ENCODE measurements around the gene RTF1. TPM values are rescaled to one million over a fixed set of nuclear protein-coding genes. Genes with fewer than 3 reads are reported as not detected.

Gene RTF1
- polyA plus RNA-seq, 2 of the 4 experiments (the other 2 are of a cell fraction) = 21.1 to 22.8 TPM

GRCh38 chr15:41502795-41503668, 86.1 kb downstream of the RTF1 start:
- no peaks in the 10 kb centered on the region for H3K4me1 ChIP-seq
- H3K27ac ChIP-seq = no peak overlapping the region
- ATAC-seq = no peak
- TF ChIP-seq RFX5 (IDR thresholded peaks at IDR 0.05) = no peak
- TF ChIP-seq HOXB13 (CRISPR knock-in tag; IDR thresholded peaks at IDR 0.05; ENCODE audit: low read depth) = no peak
- TF ChIP-seq POLR2AphosphoS2 (conservative IDR thresholded peaks at IDR 0.05; ENCODE audit: low read length) = no peak
- no peak for TF ChIP-seq FOXS1 (CRISPR knock-in tag; IDR thresholded peaks at IDR 0.05)
- no peak for TF ChIP-seq CBX8 (IDR thresholded peaks at IDR 0.05)
- no peak for TF ChIP-seq EP300 (IDR thresholded peaks at IDR 0.05)
- no peak for TF ChIP-seq BCL3 (IDR thresholded peaks at IDR 0.05)
- no peak for TF ChIP-seq RAD21 (conservative IDR thresholded peaks at IDR 0.05 in 1 of 2, IDR thresholded peaks at IDR 0.05 in 1 of 2)
- no peak for TF ChIP-seq HOXA7 (CRISPR knock-in tag; IDR thresholded peaks at IDR 0.05)
- no peak for TF ChIP-seq EHF (CRISPR knock-in tag; IDR thresholded peaks at IDR 0.05)
- TF ChIP-seq POLR2A (IDR thresholded peaks at IDR 0.05; ENCODE audit: low read length) = no peak
- TF ChIP-seq TFCP2L1 (CRISPR knock-in tag; IDR thresholded peaks at IDR 0.05) = no peak
- CTCF ChIA-PET = no interaction called here
- DNase-seq (ENCODE audit: low read depth in 1 of 2, low spot score in 1 of 2) = no peak
- POLR2A ChIA-PET = no interaction called here
- 88% methylated on average over 17 of the region's 54 CpGs for WGBS (ENCODE audit: missing lambda C conversion rate)
- H3K9me3 ChIP-seq = no peaks in the 10 kb centered on the region
- H3K4me3 ChIP-seq = no peak overlapping the region
- no peak overlapping the region for H3K4me2 ChIP-seq
- no peak for FAIRE-seq

GRCh38 chr15:41503669-41504010, 86.7 kb downstream of the RTF1 start:
- ATAC-seq (no peak), FAIRE-seq (no peak), DNase-seq (ENCODE audit: low read depth in 1 of 2, low spot score in 1 of 2) (no peak)
- Histone ChIP-seq H3K4me1 (no peaks in the 10 kb centered on the region), H3K4me3 (no peak overlapping the region), H3K27ac (no peak overlapping the region), H3K4me2 (no peak overlapping the region), H3K9me3 (no peaks in the 10 kb centered on the region)
- ChIA-PET POLR2A (no interaction called here), CTCF (interaction anchor here (0.6 kb wide), 1 partner anchor 95 kb away, joined by 3 read pairs; no protein-coding TSS in a partner anchor)
- 56% methylated on average over 4 of the region's 5 CpGs for WGBS (ENCODE audit: missing lambda C conversion rate)
- TF ChIP-seq BHLHE40 (IDR thresholded peaks at IDR 0.05; ENCODE audit: low read depth, low read length) = no peak
- TF ChIP-seq HOXB5 (CRISPR knock-in tag; IDR thresholded peaks at IDR 0.05) = no peak
- no peak for TF ChIP-seq HDAC2 (IDR thresholded peaks at IDR 0.05)
- TF ChIP-seq TFCP2L1 (CRISPR knock-in tag; IDR thresholded peaks at IDR 0.05) = no peak

- 0 out of 6 replicates have a peak, but pooled peaks of 1 of the 2 experiments have one; percentile 25 for ATAC-seq
- POLR2A ChIA-PET = no interaction called here
- TF ChIP-seq HES2 (IDR thresholded peaks at IDR 0.05) (no peak), GATA3 (IDR thresholded peaks at IDR 0.05; ENCODE audit: borderline replicate concordance) (no peak), CBX8 (IDR thresholded peaks at IDR 0.05) (no peak), RAD21 (conservative IDR thresholded peaks at IDR 0.05 in 1 of 2, IDR thresholded peaks at IDR 0.05 in 1 of 2) (no peak), ZNF302 (CRISPR knock-in tag; IDR thresholded peaks at IDR 0.05) (no peak), E2F6 (IDR thresholded peaks at IDR 0.05; ENCODE audit: borderline replicate concordance, low read depth) (no peak), ZFP36 (IDR thresholded peaks at IDR 0.05; ENCODE audit: borderline replicate concordance, partially characterized antibody) (no peak), SMC3 (IDR thresholded peaks at IDR 0.05) (no peak), POLR2AphosphoS2 (conservative IDR thresholded peaks at IDR 0.05; ENCODE audit: low read length) (no peak), FOSB (CRISPR knock-in tag; IDR thresholded peaks at IDR 0.05) (no peak), RFX5 (IDR thresholded peaks at IDR 0.05) (no peak)
- Histone ChIP-seq H3K4me2 (no peak overlapping the region), H3K27ac (no peak overlapping the region), H3K4me1 (no peaks in the 10 kb centered on the region), H3K4me3 (no peak overlapping the region), H3K9me3 (no peaks in the 10 kb centered on the region)
- no peak for FAIRE-seq
- WGBS (ENCODE audit: missing lambda C conversion rate) = 97% methylated on average over 6 of the region's 13 CpGs
- CTCF ChIA-PET = no interaction called here
- no peak for DNase-seq (ENCODE audit: low read depth in 1 of 2, low spot score in 1 of 2)
Measured at GRCh38 chr15:41504751-41505492, 88.0 kb downstream of the RTF1 start.

Measured in A549 (cell line).